ENCODE data around the gene KRTAP4-16. TPM values are rescaled to one million over a fixed set of nuclear protein-coding genes. Genes with fewer than 3 reads are reported as not detected.
"Not testable (repeated sequence)": the region's sequence is repeated elsewhere in the genome, so short reads cannot be mapped to it uniquely, and the experiment has no call there.

The KRTAP4-16 gene
- total RNA-seq (2022) = not detected in 2 replicates
- not detected for Bru-seq, nascent RNA
- BruChase-seq, experiment 1, labeled RNA remaining after a 6-hour chase = not detected
- not detected for BruChase-seq, experiment 2, labeled RNA remaining after a 2-hour chase
- long read RNA-seq = 0 reads

- Mint-ChIP-seq H3K4me3 (ENCODE audit: low read depth, unreplicated experiment) (no peak within 1 kb of the TSS), H3K27ac (ENCODE audit: unreplicated experiment) (no peak within 1 kb of the TSS)
- TF ChIP-seq CTCF (IDR thresholded peaks at IDR 0.05; ENCODE audit: unreplicated experiment) = no peak
Measured at GRCh38 chr17:41101586-41102259, at the start of gene KRTAP4-16. TSS of gene KRTAP4-16 (minus strand) at chr17:41102209. CDS start at chr17:41102209, 0 bp downstream.

GRCh38 chr17:41151525-41151924 lies 49.5 kb upstream of the KRTAP4-16 start:
- Mint-ChIP-seq H3K4me3 (ENCODE audit: low read depth, unreplicated experiment) (no peak overlapping the region), H3K4me1 (ENCODE audit: low read depth, unreplicated experiment) (peaks cover 6% of the 10 kb centered on the region), H3K27ac (ENCODE audit: unreplicated experiment) (no peak overlapping the region), H3K9me3 (ENCODE audit: low read depth, unreplicated experiment) (no peaks in the 10 kb centered on the region), H3K27me3 (ENCODE audit: unreplicated experiment) (no peaks in the 10 kb centered on the region), H3K36me3 (ENCODE audit: insufficient read depth, unreplicated experiment) (no peaks in the 10 kb centered on the region)
- BruUV-seq (replicated peaks) = no TSS peak
- no peak for TF ChIP-seq CTCF (IDR thresholded peaks at IDR 0.05; ENCODE audit: unreplicated experiment)
- intact Hi-C loops (cut with micrococcal nuclease; ENCODE audit: unreplicated experiment) = no loop called here
- no peak for DNase-seq
- CTCF ChIA-PET = no interaction called here

More at GRCh38 chr17:41101586-41102259, at the start of gene KRTAP4-16:
- Mint-ChIP-seq H3K27me3 (ENCODE audit: unreplicated experiment) (no peaks in the 10 kb centered on the region), H3K9me3 (ENCODE audit: low read depth, unreplicated experiment) (no peaks in the 10 kb centered on the region), H3K4me1 (ENCODE audit: low read depth, unreplicated experiment) (peaks cover 68% of the 10 kb centered on the region), H3K36me3 (ENCODE audit: insufficient read depth, unreplicated experiment) (no peaks in the 10 kb centered on the region)
- intact Hi-C loops (cut with micrococcal nuclease; ENCODE audit: unreplicated experiment) = no loop called here
- CTCF ChIA-PET = no interaction called here
- DNase-seq = no peak
- BruUV-seq (replicated peaks) = no TSS peak

GRCh38 chr17:41150026-41150425 lies 48.0 kb upstream of the KRTAP4-16 start:
- CTCF ChIA-PET = no interaction called here

GRCh38 chr17:41149652-41149985 lies 47.6 kb upstream of the KRTAP4-16 start, which contains the start of gene KRTAP4-5:
TSS of gene KRTAP4-5 (minus strand) at chr17:41149825. CDS start at chr17:41149767, 58 bp downstream.
- no peak within 1 kb of the TSS for H3K27ac Mint-ChIP-seq (ENCODE audit: unreplicated experiment)
- BruUV-seq (replicated peaks) = no TSS peak
- no peak within 1 kb of the TSS for H3K4me3 Mint-ChIP-seq (ENCODE audit: low read depth, unreplicated experiment)
- DNase-seq = no peak
- H3K36me3 Mint-ChIP-seq (ENCODE audit: insufficient read depth, unreplicated experiment) = no peaks in the 10 kb centered on the region
- no peak for TF ChIP-seq CTCF (IDR thresholded peaks at IDR 0.05; ENCODE audit: unreplicated experiment)
- H3K4me1 Mint-ChIP-seq (ENCODE audit: low read depth, unreplicated experiment) = peaks cover 6% of the 10 kb centered on the region
- no peaks in the 10 kb centered on the region for H3K9me3 Mint-ChIP-seq (ENCODE audit: low read depth, unreplicated experiment)
- intact Hi-C loops (cut with micrococcal nuclease; ENCODE audit: unreplicated experiment) = no loop called here
- no peaks in the 10 kb centered on the region for H3K27me3 Mint-ChIP-seq (ENCODE audit: unreplicated experiment)
- CTCF ChIA-PET = no interaction called here

More at GRCh38 chr17:41150026-41150425, 48.0 kb upstream of the KRTAP4-16 start:
- TF ChIP-seq CTCF (IDR thresholded peaks at IDR 0.05; ENCODE audit: unreplicated experiment) = no peak
- Mint-ChIP-seq H3K36me3 (ENCODE audit: insufficient read depth, unreplicated experiment) (no peaks in the 10 kb centered on the region), H3K4me1 (ENCODE audit: low read depth, unreplicated experiment) (peaks cover 6% of the 10 kb centered on the region), H3K27ac (ENCODE audit: unreplicated experiment) (no peak overlapping the region), H3K27me3 (ENCODE audit: unreplicated experiment) (no peaks in the 10 kb centered on the region), H3K4me3 (ENCODE audit: low read depth, unreplicated experiment) (no peak overlapping the region), H3K9me3 (ENCODE audit: low read depth, unreplicated experiment) (no peaks in the 10 kb centered on the region)
- DNase-seq = no peak
- intact Hi-C loops (cut with micrococcal nuclease; ENCODE audit: unreplicated experiment) = no loop called here
- BruUV-seq (replicated peaks) = no TSS peak

- DNase-seq; CTCF ChIA-PET; H3K27me3 Mint-ChIP-seq (ENCODE audit: unreplicated experiment); H3K27ac Mint-ChIP-seq (ENCODE audit: unreplicated experiment); BruUV-seq (replicated peaks); H3K36me3 Mint-ChIP-seq (ENCODE audit: insufficient read depth, unreplicated experiment); intact Hi-C loops (cut with micrococcal nuclease; ENCODE audit: unreplicated experiment); H3K4me1 Mint-ChIP-seq (ENCODE audit: low read depth, unreplicated experiment); H3K9me3 Mint-ChIP-seq (ENCODE audit: low read depth, unreplicated experiment); H3K4me3 Mint-ChIP-seq (ENCODE audit: low read depth, unreplicated experiment): not testable (repeated sequence)
Measured at GRCh38 chr17:41148971-41149651, 47.1 kb upstream of the KRTAP4-16 start.

Data from Calu3 (cell line).